Caco-2 (cell line): ENCODE data around the gene KRT79. TPM values are rescaled to one million over a fixed set of nuclear protein-coding genes. Genes with fewer than 3 reads are reported as not detected.

Experiments
- BruUV-seq: library from RNA; stranded (reverse); fragments of 400-500 nt; replicated peaks from 2 replicates; lab custom pipeline; 2021; lab: Mats Ljungman, UMichigan
- CTCF ChIA-PET: fragments of 300-600 bp; sonication (Branson Sonifier 250); formaldehyde crosslinking; loops from one replicate; lab custom pipeline; 2022; ENCODE audit warnings: antibody characterized with exemption; lab: Charles Lee
- POLR2A ChIA-PET: fragments of 300-600 bp; sonication (Branson Sonifier 250); formaldehyde crosslinking; loops from one replicate; lab custom pipeline; 2022; ENCODE audit warnings: antibody characterized with exemption; lab: Charles Lee
- DNase-seq, 2 experiments: peaks; one replicate each; pipeline versions ENCODE4 v3.0.0 to v3.0.0-alpha.2; 2020 to 2022
- H3K27me3 ChIP-seq: replicated peaks from 2 replicates; pipeline ENCODE4 v1.6.0; 2011; ENCODE audit warnings: low read length; ENCODE audit not compliant: control insufficient read depth, insufficient read depth
- H3K36me3 ChIP-seq: 2 replicates; pipeline ENCODE4 v1.5.1; 2011; ENCODE audit warnings: low read length; ENCODE audit not compliant: control insufficient read depth, insufficient read depth
- H3K4me1 ChIP-seq: fragments of 250-450 bp; sonication (Bioruptor Pico); 2 replicates; pipeline ENCODE4 v1.5.1; 2020; ENCODE audit warnings: mild to moderate bottlenecking
- H3K4me3 ChIP-seq: 2 replicates; pipeline ENCODE4 v1.5.1; 2011; ENCODE audit warnings: low read depth, mild to moderate bottlenecking, control low read depth, low read length
- H3K9me3 ChIP-seq: fragments of 250-450 bp; sonication (Bioruptor Pico); 2 replicates; pipeline ENCODE4 v1.5.1; 2020; ENCODE audit warnings: mild to moderate bottlenecking, moderate library complexity
- H3K27ac Mint-ChIP-seq: one replicate; pipeline ENCODE4 v1.8.0; 2022; ENCODE audit warnings: mixed read lengths; ENCODE audit not compliant: unreplicated experiment
- H3K27me3 Mint-ChIP-seq: one replicate; pipeline ENCODE4 v1.8.0; 2022; ENCODE audit warnings: mixed read lengths; ENCODE audit not compliant: insufficient read depth, unreplicated experiment
- H3K36me3 Mint-ChIP-seq: one replicate; pipeline ENCODE4 v1.8.0; 2022; ENCODE audit warnings: mild to moderate bottlenecking, mixed read lengths; ENCODE audit not compliant: insufficient read depth, unreplicated experiment
- H3K4me1 Mint-ChIP-seq: one replicate; pipeline ENCODE4 v1.8.0; 2022; ENCODE audit warnings: low read depth, mixed read lengths; ENCODE audit not compliant: unreplicated experiment
- H3K4me3 Mint-ChIP-seq: one replicate; pipeline ENCODE4 v1.8.0; 2022; ENCODE audit warnings: mild to moderate bottlenecking, moderate library complexity, mixed read lengths; ENCODE audit not compliant: unreplicated experiment
- H3K9me3 Mint-ChIP-seq: one replicate; pipeline ENCODE4 v1.8.0; 2022; ENCODE audit warnings: mixed read lengths; ENCODE audit not compliant: unreplicated experiment
- CTCF ChIP-seq, 2 experiments: fragments of 200-600 bp in 1 of 2; IDR thresholded peaks; 1 replicate in 1 of 2; 2 replicates in 1 of 2; pipeline versions ENCODE4 v1.5.1 to v1.8.0; 2011 to 2022; ENCODE audit warnings: antibody characterized with exemption in 1 of 2, control low read depth in 1 of 2, inconsistent platforms in 1 of 2, low read depth in 1 of 2, low read length in 1 of 2, mild to moderate bottlenecking in 1 of 2, moderate library complexity in 1 of 2; ENCODE audit not compliant: insufficient read depth in 1 of 2, severe bottlenecking in 1 of 2, unreplicated experiment in 1 of 2
- intact Hi-C: fragments of 100-400 bp; cut with micrococcal nuclease; formaldehyde crosslinking; loops from one replicate; pipeline ENCODE4 v1.10.0; 2022; ENCODE audit not compliant: unreplicated experiment
- total RNA-seq: library from RNA; stranded (reverse); gene quantifications from 2 replicates; pipeline ENCODE4 v1.2.3, GENCODE V29; 2022

Gene KRT79
- total RNA-seq, 1 experiment from 2014 or later, result not detected

GRCh38 chr12:52778833-52779232 lies 55.3 kb downstream of the KRT79 start:
- ChIA-PET CTCF (no interaction called here), POLR2A (no interaction called here)
- no peak for DNase-seq
- TF ChIP-seq CTCF (IDR thresholded peaks at IDR 0.05; ENCODE audit: insufficient read depth in 1 of 2, low read depth in 1 of 2, low read length in 1 of 2, severe bottlenecking in 1 of 2, unreplicated experiment in 1 of 2), result no peak
- H3K27ac Mint-ChIP-seq, result no peak overlapping the region
- H3K4me1 Mint-ChIP-seq, result no peaks in the 10 kb centered on the region
- Histone ChIP-seq H3K9me3 (no peaks in the 10 kb centered on the region), H3K36me3 (no peaks in the 10 kb centered on the region), H3K4me1 (no peaks in the 10 kb centered on the region), H3K27me3 (no peaks in the 10 kb centered on the region), H3K4me3 (no peak overlapping the region)
- no TSS peak for BruUV-seq
- no peaks in the 10 kb centered on the region for H3K9me3 Mint-ChIP-seq
- no peaks in the 10 kb centered on the region for H3K36me3 Mint-ChIP-seq
- intact Hi-C loops, result no loop called here
- H3K27me3 Mint-ChIP-seq, result peaks cover 6% of the 10 kb centered on the region
- H3K4me3 Mint-ChIP-seq, result no peak overlapping the region

- no TSS peak for BruUV-seq
- H3K9me3 ChIP-seq, result no peaks in the 10 kb centered on the region
- POLR2A ChIA-PET, result no interaction called here
- TF ChIP-seq CTCF (IDR thresholded peaks at IDR 0.05; ENCODE audit: insufficient read depth in 1 of 2, low read depth in 1 of 2, low read length in 1 of 2, severe bottlenecking in 1 of 2, unreplicated experiment in 1 of 2), result no peak
- H3K4me1 ChIP-seq, result no peaks in the 10 kb centered on the region
- no peaks in the 10 kb centered on the region for H3K36me3 ChIP-seq
- Mint-ChIP-seq H3K9me3 (no peaks in the 10 kb centered on the region), H3K36me3 (no peaks in the 10 kb centered on the region), H3K27me3 (peaks cover 6% of the 10 kb centered on the region), H3K4me1 (no peaks in the 10 kb centered on the region), H3K27ac (no peak overlapping the region), H3K4me3 (no peak overlapping the region)
- CTCF ChIA-PET, result no interaction called here
- DNase-seq, result no peak
- no peaks in the 10 kb centered on the region for H3K27me3 ChIP-seq
- no peak overlapping the region for H3K4me3 ChIP-seq
- intact Hi-C loops, result no loop called here
Measured at GRCh38 chr12:52777566-52777965, 56.5 kb downstream of the KRT79 start.

GRCh38 chr12:52776913-52777395 lies 57.2 kb downstream of the KRT79 start, which contains the start of gene KRT76:
Gene KRT76, minus strand, starts transcription at chr12:52777345. Its CDS starts 54 bp downstream, at chr12:52777291.
- Histone ChIP-seq H3K27me3 (no peaks in the 10 kb centered on the region), H3K4me3 (no peak within 1 kb of the TSS), H3K9me3 (no peaks in the 10 kb centered on the region), H3K4me1 (no peaks in the 10 kb centered on the region), H3K36me3 (no peaks in the 10 kb centered on the region)
- H3K36me3 Mint-ChIP-seq, result no peaks in the 10 kb centered on the region
- TF ChIP-seq CTCF (IDR thresholded peaks at IDR 0.05; ENCODE audit: insufficient read depth in 1 of 2, low read depth in 1 of 2, low read length in 1 of 2, severe bottlenecking in 1 of 2, unreplicated experiment in 1 of 2), result no peak
- no TSS peak for BruUV-seq
- no peaks in the 10 kb centered on the region for H3K4me1 Mint-ChIP-seq
- H3K27me3 Mint-ChIP-seq, result peaks cover 6% of the 10 kb centered on the region
- H3K27ac Mint-ChIP-seq, result no peak within 1 kb of the TSS
- POLR2A ChIA-PET, result no interaction called here
- CTCF ChIA-PET, result no interaction called here
- DNase-seq, result no peak
- intact Hi-C loops, result no loop called here
- H3K9me3 Mint-ChIP-seq, result no peaks in the 10 kb centered on the region
- H3K4me3 Mint-ChIP-seq, result no peak within 1 kb of the TSS
